GM19035 (cell line): ENCODE data around the gene WBP4.
"Not testable (repeated sequence)": the region's sequence is repeated elsewhere in the genome, so short reads cannot be mapped to it uniquely, and the experiment has no call there.

Experiments
- ATAC-seq: cut with Tn5 transposase; IDR thresholded peaks from one replicate; pipeline ENCODE4 v1.9.1; 2021; ENCODE audit not compliant: unreplicated experiment

Gene WBP4

DNA sequence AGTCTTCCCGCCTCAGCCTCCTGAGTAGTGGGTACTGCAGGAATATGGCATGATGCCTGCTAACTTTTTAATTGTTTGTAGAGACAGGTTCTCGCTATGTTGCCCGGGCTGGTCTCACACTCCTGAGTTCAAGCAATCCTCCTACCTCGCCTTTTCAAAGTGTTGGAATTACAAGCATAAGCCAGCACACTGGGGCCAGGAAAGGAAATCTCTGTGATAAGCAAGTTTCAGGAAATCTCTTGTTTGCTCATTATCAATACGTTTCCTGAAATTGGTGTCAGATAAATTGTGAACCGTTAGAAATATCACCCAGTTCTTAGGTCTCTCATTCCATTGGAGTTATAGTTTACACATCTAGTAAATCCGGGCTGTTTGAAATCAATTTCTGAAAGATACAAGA is 14.2 kb downstream of the WBP4 start:
- ATAC-seq = no peak

DNA sequence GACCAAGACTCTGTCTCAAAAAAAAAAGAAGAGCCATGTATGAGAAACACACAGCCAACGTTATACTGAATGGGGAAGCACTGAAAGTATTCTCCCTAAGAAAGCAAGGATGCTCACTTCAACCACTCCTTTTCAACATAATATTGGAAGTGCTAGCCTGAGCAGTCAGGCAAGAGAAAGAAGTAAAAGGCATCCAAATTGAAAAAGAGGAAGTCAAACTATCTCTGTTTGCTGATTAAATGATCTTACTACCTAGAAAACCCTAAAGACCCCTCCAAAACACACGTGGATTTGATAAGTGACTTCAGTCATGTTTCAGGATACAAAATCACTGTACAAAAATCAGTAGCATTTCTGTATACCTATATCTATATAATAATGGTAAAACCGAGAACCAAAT is 16.2 kb downstream of the WBP4 start:
- no peak for ATAC-seq

DNA sequence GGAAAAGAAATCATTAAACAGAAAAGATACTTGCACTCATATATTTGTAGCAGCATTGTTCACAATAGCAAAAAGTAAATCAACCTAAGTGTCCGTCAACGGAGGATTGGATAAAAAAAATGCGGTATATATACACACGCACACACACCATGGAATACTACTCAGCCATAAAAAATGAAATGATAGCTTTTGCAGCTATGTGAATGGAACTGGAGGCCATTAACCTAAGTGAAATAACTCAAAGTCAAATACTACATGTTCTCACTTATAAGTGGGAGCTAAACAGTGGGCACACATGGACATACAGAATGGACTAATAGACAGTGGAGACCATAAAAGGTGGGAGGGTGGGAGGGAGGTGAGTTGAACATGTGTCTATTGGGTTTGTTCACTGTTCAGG is 18.4 kb downstream of the WBP4 start:
- no peak for ATAC-seq

DNA sequence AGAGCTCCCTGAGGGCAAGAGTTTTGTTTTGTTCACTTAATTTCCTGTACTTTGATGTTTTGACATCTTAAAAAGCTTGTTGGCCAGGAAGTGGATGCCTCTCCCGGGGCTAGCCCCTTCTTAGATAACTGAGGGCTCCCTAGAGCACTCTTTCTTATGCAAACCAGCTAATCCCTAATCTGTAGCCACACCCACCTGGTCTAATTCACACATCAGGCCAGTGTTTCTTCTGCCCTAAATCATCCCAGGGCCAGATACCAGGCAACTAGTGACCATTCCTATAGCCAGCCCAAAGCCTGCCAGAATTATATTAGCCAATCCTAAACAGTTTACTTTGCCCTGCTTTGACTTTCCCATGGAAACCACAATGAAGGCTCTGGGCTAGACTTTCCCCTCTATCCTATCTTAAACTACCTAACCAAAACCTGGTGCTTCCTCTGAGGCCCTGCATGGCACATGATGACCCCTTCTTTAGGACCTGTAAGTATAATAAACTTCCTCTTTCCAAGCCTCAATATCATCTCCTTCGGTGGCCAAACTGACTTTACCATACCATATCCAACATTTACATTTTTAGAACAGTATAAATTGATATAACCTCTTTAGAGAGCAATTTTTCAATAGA is 24.8 kb downstream of the WBP4 start:
- no peak for ATAC-seq

DNA sequence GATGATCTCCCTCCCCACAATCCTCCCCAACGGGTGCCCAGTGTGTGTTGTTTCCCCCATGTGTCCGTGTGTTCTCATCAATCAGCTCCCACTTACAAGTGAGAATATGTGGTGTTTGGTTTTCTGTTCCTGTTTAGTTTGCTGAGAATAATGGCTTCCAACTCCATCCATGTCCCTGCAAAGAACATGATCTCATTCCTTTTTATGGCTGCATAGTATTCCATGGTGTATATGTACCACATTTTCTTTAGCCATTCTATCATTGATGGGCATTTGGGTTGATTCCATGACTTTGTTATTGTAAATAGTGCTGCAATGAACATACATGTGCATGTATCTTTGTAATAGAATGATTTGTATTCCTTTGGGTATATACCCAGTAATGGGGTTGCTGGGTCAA is 34.4 kb downstream of the WBP4 start:
- ATAC-seq = not testable (repeated sequence)

DNA sequence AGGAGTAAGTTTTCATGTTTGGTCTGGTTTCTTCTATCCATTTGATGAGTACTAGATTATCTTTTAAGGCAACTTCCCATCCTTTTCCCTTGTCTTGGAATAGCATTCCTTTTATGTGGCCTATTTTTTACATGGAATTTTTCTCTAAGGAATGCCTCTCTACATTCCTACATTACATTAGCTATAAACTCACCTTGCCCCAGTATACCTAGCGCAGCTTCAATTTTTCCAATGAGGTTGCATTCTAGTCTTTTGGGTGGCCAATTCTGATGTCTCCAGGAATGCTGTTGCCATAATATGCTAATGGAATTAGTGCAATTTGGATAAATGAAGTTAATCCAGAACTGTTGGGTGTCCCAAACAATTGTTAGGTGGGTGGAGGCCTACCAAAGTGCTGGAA is 37.5 kb downstream of the WBP4 start:
- no peak for ATAC-seq

DNA sequence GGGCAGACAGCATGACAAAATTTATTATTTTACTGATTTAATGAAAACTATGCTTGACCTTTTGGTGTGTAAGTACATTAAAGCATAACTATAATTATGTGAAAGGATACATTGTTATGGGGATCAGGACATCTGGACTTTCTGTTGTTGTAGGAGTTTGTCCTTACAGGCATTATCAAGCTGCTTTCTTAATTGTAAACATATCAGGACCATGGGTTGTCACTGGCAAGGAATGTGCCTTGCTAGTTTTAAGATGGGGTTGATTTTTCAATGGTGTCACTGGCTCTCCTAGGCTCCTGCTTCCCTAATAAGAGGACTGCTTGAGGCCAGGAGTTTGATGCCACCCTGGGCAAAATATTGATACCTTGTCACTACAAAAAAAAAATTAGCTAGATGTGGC is 38.7 kb downstream of the WBP4 start:
- no peak for ATAC-seq

DNA sequence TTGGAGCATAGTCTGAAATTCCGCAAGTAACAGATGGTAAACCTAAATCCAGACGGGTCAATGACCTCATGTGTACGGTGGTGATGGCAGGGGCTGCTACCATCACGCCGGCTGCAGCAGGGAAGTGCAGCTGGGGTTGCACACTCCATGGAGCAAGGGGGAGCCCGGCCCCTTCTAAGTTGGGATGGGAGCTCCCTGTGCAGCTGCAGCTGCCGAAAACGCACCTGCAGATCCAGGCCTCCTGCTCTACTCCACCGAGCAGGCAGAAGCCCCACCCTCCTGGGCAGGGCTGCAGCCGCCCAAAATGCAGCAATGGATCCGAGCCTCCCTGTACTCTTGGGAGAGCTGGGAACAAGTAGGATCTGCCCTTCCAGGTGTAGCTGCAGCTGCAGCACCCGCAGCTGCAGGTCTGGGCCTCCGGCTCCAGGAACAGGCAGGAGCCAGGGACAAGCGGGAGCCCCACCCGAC is 45.8 kb downstream of the WBP4 start:
- no peak for ATAC-seq

DNA sequence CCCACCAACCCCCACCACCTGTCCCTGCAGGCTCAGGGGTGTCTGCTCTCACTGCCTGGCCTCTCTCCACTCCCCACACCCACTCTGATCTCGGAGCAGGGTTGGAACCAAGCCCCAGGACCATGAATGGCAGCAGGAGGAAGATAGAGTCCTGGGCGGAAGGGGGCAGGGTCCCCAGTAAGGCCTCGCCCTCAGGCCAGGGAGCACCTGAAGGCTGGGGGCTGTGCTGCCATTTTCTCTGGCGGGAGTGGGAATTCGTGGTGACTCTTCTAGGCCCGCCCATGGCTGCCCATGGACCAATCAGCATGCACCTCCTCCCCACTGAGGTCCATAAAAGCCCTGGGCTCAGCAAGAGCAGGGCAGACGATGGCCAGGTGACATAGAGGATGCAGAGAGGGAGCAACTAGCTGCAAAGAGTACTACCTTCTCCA is 46.3 kb downstream of the WBP4 start:
- ATAC-seq = no peak

DNA sequence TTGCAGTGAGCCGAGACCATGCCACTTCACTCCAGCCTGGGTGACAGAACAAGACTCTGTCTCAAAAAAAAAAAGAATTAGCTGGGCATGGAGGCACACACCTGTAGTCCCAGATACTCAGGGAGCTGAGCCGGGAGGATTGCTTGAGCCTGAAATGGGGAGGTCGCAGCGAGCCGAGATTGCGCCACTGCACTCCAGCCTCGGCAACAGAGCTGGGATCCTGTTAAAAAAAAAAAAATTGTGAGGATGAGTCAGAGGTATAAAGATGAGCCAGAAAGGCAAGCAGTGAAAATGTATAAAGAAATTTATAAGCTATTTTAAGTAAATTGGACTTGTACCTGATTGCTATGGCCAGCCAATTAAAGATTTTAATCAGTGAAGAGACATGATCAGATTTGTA is 50.1 kb downstream of the WBP4 start:
- ATAC-seq = no peak

DNA sequence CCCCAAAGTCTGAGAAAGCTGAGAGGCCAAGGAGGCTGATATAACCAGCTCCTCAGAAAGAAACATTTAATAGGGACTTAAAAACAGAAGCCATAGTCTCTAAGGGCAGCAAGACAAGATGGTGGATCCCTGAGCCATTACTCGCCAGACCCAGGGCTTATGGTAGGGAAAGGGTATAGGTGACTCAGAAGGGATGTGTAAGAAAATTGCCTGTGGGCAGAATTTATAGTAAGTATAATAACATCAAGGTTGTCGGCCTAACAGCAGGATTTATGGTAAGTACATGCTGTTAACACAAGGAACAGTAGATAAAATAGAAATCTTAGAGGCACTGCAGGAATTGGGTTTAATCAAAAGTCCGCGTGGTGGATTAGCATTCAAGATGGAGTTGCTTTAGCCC is 56.6 kb downstream of the WBP4 start:
- no peak for ATAC-seq

DNA sequence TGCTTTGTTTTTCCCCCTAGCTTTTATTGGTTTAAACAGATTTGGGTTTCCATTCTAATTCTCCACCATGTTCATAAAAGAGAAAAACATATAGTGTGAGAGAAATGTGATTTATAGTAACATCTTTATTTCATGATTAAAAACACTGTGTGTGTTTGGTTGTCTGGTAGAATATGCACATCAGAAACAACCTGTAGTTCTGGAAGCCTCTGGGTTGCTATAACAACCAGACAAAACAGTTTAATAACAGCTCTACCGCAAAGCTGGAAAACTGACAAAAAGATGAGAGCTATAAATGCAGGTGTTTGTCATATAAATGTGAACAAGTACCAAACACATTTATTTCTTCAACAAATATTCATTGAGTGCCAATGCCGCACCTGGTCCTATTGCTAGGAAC is 61.5 kb downstream of the WBP4 start:
- ATAC-seq = no peak

DNA sequence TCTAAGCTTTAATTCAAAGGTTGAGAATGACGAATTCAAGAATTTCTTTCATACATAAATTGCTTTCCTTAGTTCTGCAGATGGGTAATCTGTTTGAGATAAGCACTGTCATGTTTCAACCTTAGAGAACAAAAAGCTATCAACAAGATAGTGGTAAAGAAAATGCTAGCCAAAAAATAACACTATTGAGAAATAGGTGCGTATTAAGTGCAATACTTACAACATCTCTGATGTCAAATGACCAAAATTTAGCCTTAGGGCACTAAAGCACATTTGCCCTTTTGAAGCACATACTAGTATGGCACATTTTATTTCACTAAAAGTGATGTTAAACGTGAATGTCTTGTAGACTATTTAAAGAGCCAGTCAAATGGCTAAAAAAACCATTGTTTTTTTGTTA is 66.4 kb downstream of the WBP4 start:
- ATAC-seq = no peak

DNA sequence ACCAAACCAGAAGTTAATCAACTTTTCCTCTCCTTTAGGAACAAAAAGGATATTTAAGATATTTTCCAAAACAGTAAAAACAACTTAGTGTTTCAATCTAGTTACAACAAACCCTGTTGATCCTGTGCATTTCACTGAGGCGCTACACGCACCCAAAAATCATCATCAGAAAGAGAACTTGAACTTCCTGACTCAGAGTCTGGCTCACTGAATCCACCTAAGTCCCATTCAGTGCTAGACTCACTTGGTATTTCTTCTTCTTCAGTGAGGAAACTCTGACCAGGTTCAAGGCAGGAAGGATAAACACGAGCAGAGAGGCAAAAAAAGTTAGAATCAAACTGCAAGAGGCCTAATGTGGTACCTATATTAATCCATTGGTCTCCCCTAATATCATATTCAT is 69.0 kb downstream of the WBP4 start:
- ATAC-seq = no peak

DNA sequence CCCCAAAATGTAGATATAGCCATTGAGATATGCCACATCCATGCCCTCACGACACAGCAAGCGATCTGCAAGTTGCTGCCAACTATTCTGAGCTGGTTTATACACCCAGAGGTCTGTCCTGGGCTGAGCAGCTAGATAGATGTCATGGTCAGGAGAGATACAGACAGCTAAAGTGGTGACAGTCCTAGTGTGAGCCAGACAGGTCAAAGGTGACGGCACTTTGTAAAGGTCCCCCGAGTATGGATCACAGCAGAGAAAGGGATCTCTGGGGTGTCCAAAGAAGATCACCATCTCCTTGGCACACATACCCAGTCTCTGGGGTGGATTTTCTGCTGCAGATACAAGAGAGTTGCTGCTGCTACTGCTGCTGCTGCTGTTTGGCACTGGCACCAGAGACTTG is 69.9 kb downstream of the WBP4 start:
- not testable (repeated sequence) for ATAC-seq

DNA sequence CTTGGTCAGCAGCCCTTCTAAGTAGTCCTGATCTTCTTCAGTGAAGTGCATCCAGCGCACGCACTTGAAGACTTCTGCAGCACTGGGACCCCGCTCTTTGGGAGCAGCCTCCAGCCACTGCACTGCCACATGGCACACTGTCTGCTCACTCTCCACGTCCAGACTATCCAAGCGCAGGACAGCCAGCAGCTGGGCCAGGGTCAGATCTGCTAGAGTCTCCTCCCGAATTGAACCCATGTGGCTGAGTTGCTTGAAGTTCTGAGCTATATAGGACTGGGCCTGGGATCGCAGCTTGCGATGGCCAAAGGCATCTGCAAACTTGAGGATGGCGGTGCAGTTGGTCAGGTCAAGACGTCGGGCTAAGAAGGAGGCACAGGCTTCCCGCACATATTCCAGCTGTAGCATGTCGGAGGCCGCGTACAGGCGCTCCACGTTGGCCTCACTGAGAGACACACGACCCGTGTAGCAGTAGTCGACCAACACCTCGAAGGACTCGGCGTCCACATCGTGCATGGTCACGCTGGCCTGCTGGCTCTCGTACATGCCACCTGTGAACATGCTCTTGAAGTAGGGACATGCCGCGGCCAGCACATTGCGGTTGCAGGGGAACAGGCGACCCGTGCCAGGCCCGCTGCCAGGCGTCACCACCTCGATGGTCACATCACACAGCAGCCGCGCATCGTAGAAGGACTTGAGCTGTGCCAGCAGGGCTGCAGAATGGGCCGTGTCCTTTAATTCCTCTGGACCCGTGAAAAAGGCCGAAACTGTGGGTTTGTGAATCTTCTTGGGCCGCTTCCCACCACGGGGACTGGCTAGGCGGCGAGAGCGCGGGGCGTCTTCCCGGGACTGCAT is 70.6 kb downstream of the WBP4 start:
- ATAC-seq = peak; percentile 13

DNA sequence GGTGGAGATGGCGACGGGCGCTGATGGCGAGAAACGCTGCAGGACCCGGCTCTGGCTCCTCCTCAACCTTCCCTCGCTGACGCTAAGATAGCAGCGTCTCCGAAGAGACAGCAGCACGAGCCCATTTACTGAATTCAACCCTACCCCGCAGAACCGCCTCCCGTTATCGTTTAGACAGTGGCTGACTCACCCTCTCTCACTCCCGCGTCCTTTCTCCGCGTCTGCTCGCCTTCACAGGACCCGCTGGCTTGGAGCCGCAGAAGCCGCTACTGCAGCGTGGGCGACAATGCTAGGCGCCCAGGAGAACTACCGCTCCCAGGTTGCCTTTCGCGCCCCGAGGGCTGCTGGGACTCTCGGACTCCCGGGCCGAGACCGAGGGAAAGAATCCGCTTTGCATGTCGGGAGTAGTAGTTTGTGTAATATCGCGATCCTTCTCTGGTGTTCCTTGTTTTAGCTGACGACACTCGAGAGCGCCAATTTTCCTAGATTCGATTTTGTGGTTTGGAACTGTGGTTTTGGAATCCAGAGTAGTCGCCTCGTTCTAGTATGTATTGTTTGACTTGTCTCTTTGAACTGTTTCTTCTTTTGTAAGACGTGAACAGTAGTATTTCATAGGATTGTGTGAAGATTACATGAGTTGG is 71.3 kb downstream of the WBP4 start, which contains the start of gene KBTBD6:
Gene KBTBD6, minus strand, starts transcription at position 291 of the 641 bp plus-strand sequence. CDS start 291 bp downstream, outside the sequence.
- peak; percentile 98 for ATAC-seq
